ENCODE data around the gene CAMKMT.

Gene CAMKMT

GRCh38 chr2:44777036-44777435, 415.3 kb downstream of the CAMKMT start:
- DNase-seq (ENCODE audit: low read depth, low spot score) = no peak
- ChIA-PET CTCF (interaction anchor here (2.1 kb wide), 1 partner anchor 298 kb away, joined by 6 read pairs; no protein-coding TSS in a partner anchor), POLR2A (no interaction called here)
- TF ChIP-seq CTCF (IDR thresholded peaks at IDR 0.05; ENCODE audit: insufficient read depth, low read length, missing control alignments) = no peak
- no peak overlapping the region for H3K4me3 ChIP-seq (ENCODE audit: low read depth, low read length)

- no peak for DNase-seq (ENCODE audit: low read depth, low spot score)
- POLR2A ChIA-PET = no interaction called here
- CTCF ChIA-PET = interaction anchor here (2.1 kb wide), 1 partner anchor 298 kb away, joined by 6 read pairs; no protein-coding TSS in a partner anchor
- no peak for TF ChIP-seq CTCF (IDR thresholded peaks at IDR 0.05; ENCODE audit: insufficient read depth, low read length, missing control alignments)
- H3K4me3 ChIP-seq (ENCODE audit: low read depth, low read length) = no peak overlapping the region
These were observed 415.8 kb downstream of the CAMKMT start for GRCh38 chr2:44777537-44777936.

- no peak overlapping the region for H3K4me3 ChIP-seq (ENCODE audit: low read depth, low read length)
- CTCF ChIA-PET = interaction anchor here (2.1 kb wide), 1 partner anchor 299 kb away, joined by 6 read pairs; no protein-coding TSS in a partner anchor
- DNase-seq (ENCODE audit: low read depth, low spot score) = no peak
- TF ChIP-seq CTCF (IDR thresholded peaks at IDR 0.05; ENCODE audit: insufficient read depth, low read length, missing control alignments) = no peak
- POLR2A ChIA-PET = no interaction called here
These were observed 416.5 kb downstream of the CAMKMT start for GRCh38 chr2:44778221-44778654.

GRCh38 chr2:44778671-44779476, 417.1 kb downstream of the CAMKMT start:
- POLR2A ChIA-PET = no interaction called here
- no peak for DNase-seq (ENCODE audit: low read depth, low spot score)
- CTCF ChIA-PET = no interaction called here

GRCh38 chr2:44779793-44780192, 418.0 kb downstream of the CAMKMT start:
- ChIA-PET POLR2A (no interaction called here), CTCF (no interaction called here)
- DNase-seq (ENCODE audit: low read depth, low spot score) = no peak
- no peak for TF ChIP-seq CTCF (IDR thresholded peaks at IDR 0.05; ENCODE audit: insufficient read depth, low read length, missing control alignments)
- H3K4me3 ChIP-seq (ENCODE audit: low read depth, low read length) = no peak overlapping the region

More at GRCh38 chr2:44778671-44779476, 417.1 kb downstream of the CAMKMT start:
- no peak for TF ChIP-seq CTCF (IDR thresholded peaks at IDR 0.05; ENCODE audit: insufficient read depth, low read length, missing control alignments)
- no peak overlapping the region for H3K4me3 ChIP-seq (ENCODE audit: low read depth, low read length)

DNA sequence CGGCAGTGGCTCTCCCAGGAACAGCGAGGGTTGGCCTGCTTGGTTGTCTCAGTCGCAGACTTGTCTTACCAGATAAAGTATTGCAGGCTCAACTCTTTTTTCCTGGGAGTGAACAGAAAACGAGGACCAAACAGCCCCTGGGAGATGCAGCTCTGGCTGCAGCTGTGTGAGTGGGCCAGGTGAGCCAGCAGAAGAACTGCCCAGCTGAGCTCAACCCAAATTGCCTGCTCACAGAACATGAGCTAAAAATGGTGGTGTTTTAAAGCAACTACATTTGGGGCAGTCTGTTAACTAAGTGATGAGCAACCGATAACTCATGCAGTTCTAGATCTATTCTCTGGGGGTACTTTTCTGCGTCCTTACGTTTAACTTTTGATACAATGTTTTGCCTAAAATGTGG, 418.7 kb downstream of the CAMKMT start:
- CTCF ChIA-PET = no interaction called here
- POLR2A ChIA-PET = no interaction called here
- H3K4me3 ChIP-seq (ENCODE audit: low read depth, low read length) = no peak overlapping the region
- TF ChIP-seq CTCF (IDR thresholded peaks at IDR 0.05; ENCODE audit: insufficient read depth, low read length, missing control alignments) = no peak
- no peak for DNase-seq (ENCODE audit: low read depth, low spot score)

All from AG04449 (cell line).